HepG2 (cell line): ENCODE measurements around the gene CYB5R3. TPM values are rescaled to one million over a fixed set of nuclear protein-coding genes. Genes with fewer than 3 reads are reported as not detected.

Experiments
- ELF3 ChIP-seq: IDR thresholded peaks from 2 replicates; pipeline ENCODE4 v1.6.1; 2016; ENCODE audit warnings: missing genetic modification reagents, missing compliant biosample characterization
- GATAD1 ChIP-seq: IDR thresholded peaks from 2 replicates; pipeline ENCODE4 v1.6.1; 2016; ENCODE audit warnings: missing genetic modification reagents, missing compliant biosample characterization
- HNRNPL ChIP-seq: fragments of 200-400 bp; formaldehyde crosslinking; IDR thresholded peaks from 2 replicates; pipeline ENCODE4 v1.6.1; 2017; ENCODE audit warnings: mild to moderate bottlenecking, low read depth, low read length
- MED1 ChIP-seq: sonication (generic); formaldehyde crosslinking; IDR thresholded peaks from 2 replicates; pipeline ENCODE4 v1.4.0; 2020; ENCODE audit warnings: missing genetic modification reagents
- RARA ChIP-seq: IDR thresholded peaks from 2 replicates; pipeline ENCODE4 v1.6.1; 2016; ENCODE audit warnings: missing genetic modification reagents, missing compliant biosample characterization
- SNAPC2 ChIP-seq: sonication (generic); formaldehyde crosslinking; IDR thresholded peaks from 2 replicates; pipeline ENCODE4 v1.8.1; 2022; ENCODE audit warnings: mild to moderate bottlenecking, missing genetic modification reagents
- TSC22D2 ChIP-seq: sonication (generic); formaldehyde crosslinking; IDR thresholded peaks from 2 replicates; pipeline ENCODE4 v1.5.1; 2020; ENCODE audit warnings: missing genetic modification reagents, mild to moderate bottlenecking, borderline replicate concordance
- ZBTB14 ChIP-seq: sonication (generic); formaldehyde crosslinking; IDR thresholded peaks from 2 replicates; pipeline ENCODE4 v1.4.0; 2020; ENCODE audit warnings: missing genetic modification reagents
- ZBTB7B ChIP-seq: sonication (generic); formaldehyde crosslinking; IDR thresholded peaks from 2 replicates; pipeline ENCODE4 v1.4.0; 2020; ENCODE audit warnings: missing genetic modification reagents
- ZNF18 ChIP-seq: sonication (generic); formaldehyde crosslinking; IDR thresholded peaks from 2 replicates; pipeline ENCODE4 v1.8.0; 2022; ENCODE audit warnings: mild to moderate bottlenecking, missing genetic modification reagents; ENCODE audit not compliant: insufficient replicate concordance
- ZNF431 ChIP-seq: sonication (generic); formaldehyde crosslinking; IDR thresholded peaks from 2 replicates; pipeline ENCODE4 v1.9.0; 2022; ENCODE audit warnings: missing genetic modification reagents, low read depth, mild to moderate bottlenecking, borderline replicate concordance
- ZNF496 ChIP-seq: sonication (generic); formaldehyde crosslinking; IDR thresholded peaks from 2 replicates; pipeline ENCODE4 v1.8.1; 2023; ENCODE audit warnings: mild to moderate bottlenecking, moderate library complexity, missing genetic modification reagents; ENCODE audit not compliant: insufficient replicate concordance
- ZNF512B ChIP-seq: sonication (generic); formaldehyde crosslinking; IDR thresholded peaks from 2 replicates; pipeline ENCODE4 v1.5.1; 2020; ENCODE audit warnings: missing genetic modification reagents, mild to moderate bottlenecking, borderline replicate concordance
- ZNF788 ChIP-seq: sonication (generic); formaldehyde crosslinking; IDR thresholded peaks from 2 replicates; pipeline ENCODE4 v1.5.0; 2020; ENCODE audit warnings: mild to moderate bottlenecking, missing genetic modification reagents, borderline replicate concordance
- polyA plus RNA-seq, 8 experiments: library from polyadenylated mRNA; depleted of rRNA in 3 of 8; stranded (reverse) in 7 of 8; unstranded in 1 of 8; fragments of >200 nt; fragmentation: Illumina TruSeq in 4 of 8; extraction: Trizol in 4 of 8; gene quantifications; 2 replicates each; pipeline versions ENCODE4 v1.2.1 to v1.2.3, GENCODE V29; 2011 to 2016; ENCODE audit warnings: low read depth in 4 of 8, missing spikeins in 1 of 8, mixed read lengths in 1 of 8; ENCODE audit not compliant: insufficient read depth in 1 of 8
- total RNA-seq, 5 experiments: library from RNA; depleted of rRNA; stranded (reverse); fragments of >200 nt; fragmentation: Illumina TruSeq; extraction: Trizol; gene quantifications; 2 replicates each; pipeline ENCODE4 v1.2.3, GENCODE V29; 2016; ENCODE audit warnings: low read depth in 1 of 5
- TF ChIP-seq, protein P1 (sequence below): sonication (generic); formaldehyde crosslinking; IDR thresholded peaks from 2 replicates; pipeline ENCODE4 v1.5.0; 2020; ENCODE audit warnings: missing genetic modification reagents
- TF ChIP-seq, protein P2 (sequence below): sonication (generic); formaldehyde crosslinking; IDR thresholded peaks from 2 replicates; pipeline ENCODE4 v1.4.0; 2020; ENCODE audit warnings: missing genetic modification reagents
- TF ChIP-seq, protein P3 (sequence below): sonication (generic); formaldehyde crosslinking; IDR thresholded peaks from 2 replicates; pipeline ENCODE4 v1.4.0; 2020; ENCODE audit warnings: missing genetic modification reagents

Gene CYB5R3
- total and polyA plus RNA-seq, 2 of the 13 experiments (the other 11 are each of a cell fraction or from before 2014, with no cell fraction given) = 32.4 to 305 TPM

GRCh38 chr22:42645938-42646568, 3.1 kb downstream of the CYB5R3 start (continued):
- TF ChIP-seq ZNF18 (CRISPR knock-in tag) (peak; percentile 60), ZNF496 (no peak), SNAPC2 (CRISPR knock-in tag) (no peak; the same call in 1 of the 2 replicates), RARA (CRISPR knock-in tag) (peak; percentile 48; the same call in 1 of the 2 replicates), ELF3 (CRISPR knock-in tag) (0 out of 2 replicates have a peak, but pooled peaks have one; percentile 30), TSC22D2 (CRISPR knock-in tag) (no peak), ZNF431 (CRISPR knock-in tag) (0 out of 2 replicates have a peak, but pooled peaks have one; percentile 27), ZBTB14 (no peak), ZNF788 (CRISPR knock-in tag) (peak; percentile 76), MED1 (CRISPR knock-in tag) (peak; percentile 82), GATAD1 (CRISPR knock-in tag) (0 out of 2 replicates have a peak, but pooled peaks have one; percentile 12), ZNF512B (CRISPR knock-in tag) (no peak), ZBTB7B (CRISPR knock-in tag) (0 out of 2 replicates have a peak, but pooled peaks have one; percentile 43), HNRNPL (peak; percentile 67; the same call in 1 of the 2 replicates)
- TF ChIP-seq, protein P1, sequence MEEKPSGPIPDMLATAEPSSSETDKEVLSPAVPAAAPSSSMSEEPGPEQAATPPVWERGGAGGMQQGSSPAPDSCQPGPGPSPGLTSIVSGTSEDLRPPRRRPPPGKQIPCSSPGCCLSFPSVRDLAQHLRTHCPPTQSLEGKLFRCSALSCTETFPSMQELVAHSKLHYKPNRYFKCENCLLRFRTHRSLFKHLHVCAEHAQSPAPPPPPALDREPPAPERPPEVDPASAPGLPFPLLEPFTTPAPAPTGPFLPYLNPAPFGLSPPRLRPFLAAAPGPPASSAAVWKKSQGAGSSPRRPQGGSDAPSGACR (CRISPR knock-in tag) = peak; percentile 29; the same call in 1 of the 2 replicates
- TF ChIP-seq, protein P2, sequence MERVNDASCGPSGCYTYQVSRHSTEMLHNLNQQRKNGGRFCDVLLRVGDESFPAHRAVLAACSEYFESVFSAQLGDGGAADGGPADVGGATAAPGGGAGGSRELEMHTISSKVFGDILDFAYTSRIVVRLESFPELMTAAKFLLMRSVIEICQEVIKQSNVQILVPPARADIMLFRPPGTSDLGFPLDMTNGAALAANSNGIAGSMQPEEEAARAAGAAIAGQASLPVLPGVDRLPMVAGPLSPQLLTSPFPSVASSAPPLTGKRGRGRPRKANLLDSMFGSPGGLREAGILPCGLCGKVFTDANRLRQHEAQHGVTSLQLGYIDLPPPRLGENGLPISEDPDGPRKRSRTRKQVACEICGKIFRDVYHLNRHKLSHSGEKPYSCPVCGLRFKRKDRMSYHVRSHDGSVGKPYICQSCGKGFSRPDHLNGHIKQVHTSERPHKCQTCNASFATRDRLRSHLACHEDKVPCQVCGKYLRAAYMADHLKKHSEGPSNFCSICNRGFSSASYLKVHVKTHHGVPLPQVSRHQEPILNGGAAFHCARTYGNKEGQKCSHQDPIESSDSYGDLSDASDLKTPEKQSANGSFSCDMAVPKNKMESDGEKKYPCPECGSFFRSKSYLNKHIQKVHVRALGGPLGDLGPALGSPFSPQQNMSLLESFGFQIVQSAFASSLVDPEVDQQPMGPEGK (CRISPR knock-in tag) = peak; percentile 8; the same call in 1 of the 2 replicates
- TF ChIP-seq, protein P3, sequence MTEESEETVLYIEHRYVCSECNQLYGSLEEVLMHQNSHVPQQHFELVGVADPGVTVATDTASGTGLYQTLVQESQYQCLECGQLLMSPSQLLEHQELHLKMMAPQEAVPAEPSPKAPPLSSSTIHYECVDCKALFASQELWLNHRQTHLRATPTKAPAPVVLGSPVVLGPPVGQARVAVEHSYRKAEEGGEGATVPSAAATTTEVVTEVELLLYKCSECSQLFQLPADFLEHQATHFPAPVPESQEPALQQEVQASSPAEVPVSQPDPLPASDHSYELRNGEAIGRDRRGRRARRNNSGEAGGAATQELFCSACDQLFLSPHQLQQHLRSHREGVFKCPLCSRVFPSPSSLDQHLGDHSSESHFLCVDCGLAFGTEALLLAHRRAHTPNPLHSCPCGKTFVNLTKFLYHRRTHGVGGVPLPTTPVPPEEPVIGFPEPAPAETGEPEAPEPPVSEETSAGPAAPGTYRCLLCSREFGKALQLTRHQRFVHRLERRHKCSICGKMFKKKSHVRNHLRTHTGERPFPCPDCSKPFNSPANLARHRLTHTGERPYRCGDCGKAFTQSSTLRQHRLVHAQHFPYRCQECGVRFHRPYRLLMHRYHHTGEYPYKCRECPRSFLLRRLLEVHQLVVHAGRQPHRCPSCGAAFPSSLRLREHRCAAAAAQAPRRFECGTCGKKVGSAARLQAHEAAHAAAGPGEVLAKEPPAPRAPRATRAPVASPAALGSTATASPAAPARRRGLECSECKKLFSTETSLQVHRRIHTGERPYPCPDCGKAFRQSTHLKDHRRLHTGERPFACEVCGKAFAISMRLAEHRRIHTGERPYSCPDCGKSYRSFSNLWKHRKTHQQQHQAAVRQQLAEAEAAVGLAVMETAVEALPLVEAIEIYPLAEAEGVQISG (CRISPR knock-in tag) = 0 out of 2 replicates have a peak, but pooled peaks have one; percentile 8
